HG02840 (cell line): ENCODE data around the gene LUC7L.
"Not testable (repeated sequence)": the region's sequence is repeated elsewhere in the genome, so short reads cannot be mapped to it uniquely, and the experiment has no call there.

ENCODE experiments used
- ATAC-seq: cut with Tn5 transposase; IDR thresholded peaks from one replicate; pipeline ENCODE4 v1.9.1; 2021; ENCODE audit warnings: mild to moderate bottlenecking, moderate library complexity, moderate number of reproducible peaks; ENCODE audit not compliant: unreplicated experiment, low FRiP score

LUC7L gene

DNA sequence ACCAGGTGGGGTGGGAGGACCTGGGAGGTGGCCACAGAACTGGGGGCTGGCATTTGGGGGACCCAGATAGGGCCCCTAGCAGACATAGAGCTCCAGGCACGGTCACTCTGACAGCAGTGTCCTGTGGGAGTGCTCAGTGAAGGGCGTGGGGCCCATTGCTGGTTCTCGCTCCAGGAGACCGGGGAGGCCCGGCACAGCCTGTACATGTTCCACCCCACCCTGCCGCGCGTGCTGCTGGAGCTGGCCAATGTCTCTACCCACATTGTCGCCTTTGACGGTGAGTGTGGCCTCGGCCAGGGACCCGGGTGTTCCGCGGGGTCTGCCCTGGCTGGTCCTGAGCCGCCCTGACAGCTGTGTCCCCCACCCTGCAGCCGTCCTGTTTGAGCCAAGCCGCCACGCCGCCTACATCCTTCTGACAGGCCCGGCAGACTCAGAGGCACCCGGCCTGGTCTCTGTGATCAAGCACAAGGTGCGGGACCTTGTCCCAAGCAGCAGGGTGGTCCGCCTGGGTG, 35.2 kb upstream of the LUC7L start:
- ATAC-seq = no peak

DNA sequence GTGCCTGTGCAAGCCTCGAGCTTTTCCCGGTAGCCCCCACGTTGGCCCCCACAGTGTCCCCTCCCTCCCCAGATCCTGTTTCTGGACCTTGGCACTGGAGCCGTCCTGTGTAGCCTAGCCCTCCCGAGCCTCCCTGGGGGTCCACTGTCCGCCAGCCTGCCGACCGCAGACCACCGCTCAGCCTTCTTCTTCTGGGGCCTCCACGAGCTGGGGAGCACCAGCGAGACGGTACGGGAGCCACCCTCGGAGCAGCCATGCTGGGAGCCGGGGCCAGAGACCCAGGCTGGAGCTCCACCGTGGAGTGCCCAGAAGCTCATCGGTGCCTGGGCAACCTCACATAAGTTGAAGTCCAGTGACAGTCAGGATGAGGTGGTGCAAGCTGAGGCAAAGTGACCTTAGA, 34.7 kb upstream of the LUC7L start:
- no peak for ATAC-seq

DNA sequence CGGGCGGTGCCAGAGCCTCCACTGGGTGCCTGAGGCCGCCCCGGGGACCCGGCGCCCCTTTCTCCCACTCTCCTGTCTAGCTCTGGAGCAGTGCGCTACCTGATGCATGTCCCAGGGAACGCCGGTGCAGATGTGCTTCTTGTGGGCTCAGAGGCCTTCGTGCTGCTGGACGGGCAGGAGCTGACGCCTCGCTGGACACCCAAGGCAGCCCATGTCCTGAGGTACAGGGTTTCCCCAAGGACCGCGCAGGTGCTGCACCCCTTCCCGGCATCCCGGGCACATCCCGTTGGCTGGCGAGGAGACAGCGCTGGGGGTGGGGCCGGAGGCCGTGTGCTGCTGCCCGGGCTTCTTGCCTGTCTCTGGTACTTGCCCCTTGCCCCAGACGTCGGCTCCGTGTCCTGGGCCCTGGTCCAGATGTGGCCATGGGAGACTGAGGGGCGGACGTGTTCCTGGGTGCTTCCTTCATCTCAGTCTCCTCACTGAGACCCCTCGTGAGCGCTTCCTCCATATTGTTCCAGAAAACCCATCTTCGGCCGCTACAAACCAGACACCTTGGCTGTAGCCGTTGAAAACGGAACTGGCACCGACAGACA, 34.0 kb upstream of the LUC7L start:
- ATAC-seq = no peak

DNA sequence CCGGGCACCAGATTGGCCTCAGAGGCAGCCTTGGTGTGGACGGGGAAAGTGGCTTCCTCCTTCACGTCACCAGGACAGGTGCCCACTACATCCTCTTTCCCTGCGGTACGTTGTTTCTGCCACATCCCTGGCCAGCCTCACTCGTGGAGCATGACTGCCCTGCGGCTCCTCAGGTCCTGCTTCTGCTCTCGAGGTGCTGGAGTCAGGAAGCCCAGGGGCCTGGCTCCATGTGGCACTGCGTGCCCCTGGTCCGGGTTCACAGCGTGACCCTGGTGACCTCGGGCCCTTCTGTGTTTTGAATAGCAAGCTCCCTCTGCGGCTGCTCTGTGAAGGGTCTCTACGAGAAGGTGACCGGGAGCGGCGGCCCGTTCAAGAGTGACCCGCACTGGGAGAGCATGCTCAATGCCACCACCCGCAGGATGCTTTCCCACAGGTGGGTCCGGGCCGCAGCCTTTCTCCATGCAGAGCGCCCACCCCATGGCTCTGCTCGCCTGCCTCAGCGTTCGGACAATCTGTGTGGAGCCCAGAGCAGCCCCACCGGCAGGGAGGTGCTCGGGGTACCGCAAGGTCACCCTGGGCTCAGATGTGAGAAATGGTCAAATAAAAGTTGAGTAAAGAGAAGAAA, 33.0 kb upstream of the LUC7L start:
- ATAC-seq = no peak

DNA sequence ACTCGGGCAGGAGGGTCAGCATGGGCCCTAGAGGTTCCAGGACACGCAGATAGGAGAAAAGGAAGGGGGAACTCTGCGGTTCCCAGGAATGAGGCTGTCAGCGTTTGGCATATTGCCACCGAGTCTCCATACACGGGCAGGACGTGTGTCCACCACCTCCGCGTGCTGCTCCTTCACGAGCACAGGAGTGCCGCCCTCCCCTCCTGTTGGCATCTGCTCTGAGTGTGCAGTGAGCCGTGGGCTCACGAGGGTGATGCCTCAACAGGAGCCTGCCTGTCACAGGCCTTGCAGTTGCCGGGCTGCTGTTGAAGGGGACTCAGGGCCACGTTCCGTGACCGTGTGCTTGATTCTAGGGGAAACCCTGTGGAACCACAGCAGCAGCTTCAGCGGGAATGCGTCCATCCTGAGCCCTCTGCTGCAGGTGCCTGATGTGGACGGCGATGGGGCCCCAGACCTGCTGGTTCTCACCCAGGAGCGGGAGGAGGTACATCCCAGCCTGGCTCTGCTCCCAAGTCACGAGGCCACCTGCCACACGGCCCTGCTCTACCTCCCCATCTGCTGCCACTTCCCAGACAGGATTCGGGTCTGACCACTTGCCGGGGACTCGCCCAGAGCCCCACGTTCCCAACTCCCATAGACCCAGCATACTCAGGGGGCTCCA, 31.9 kb upstream of the LUC7L start:
- no peak for ATAC-seq

DNA sequence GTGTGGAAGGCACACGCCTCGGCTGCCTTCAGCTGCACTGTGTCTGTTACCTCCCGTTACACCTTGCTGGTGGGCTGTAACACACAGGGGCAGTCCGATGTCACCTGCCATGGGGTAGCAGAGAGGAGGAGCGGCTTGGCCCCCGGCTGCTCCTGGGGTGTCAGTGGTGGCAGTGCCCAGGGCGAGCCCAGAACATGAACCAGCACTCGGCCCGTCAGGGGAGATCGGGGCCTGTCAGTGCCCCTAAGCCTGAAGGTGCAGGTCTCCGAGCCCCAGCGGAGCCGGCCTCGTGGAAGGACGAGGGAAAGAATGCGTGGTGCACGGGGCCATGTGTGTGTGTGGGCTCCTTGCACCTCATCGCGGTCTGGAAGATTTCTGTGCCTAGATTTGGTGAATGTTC, 31.1 kb upstream of the LUC7L start:
- no peak for ATAC-seq

DNA sequence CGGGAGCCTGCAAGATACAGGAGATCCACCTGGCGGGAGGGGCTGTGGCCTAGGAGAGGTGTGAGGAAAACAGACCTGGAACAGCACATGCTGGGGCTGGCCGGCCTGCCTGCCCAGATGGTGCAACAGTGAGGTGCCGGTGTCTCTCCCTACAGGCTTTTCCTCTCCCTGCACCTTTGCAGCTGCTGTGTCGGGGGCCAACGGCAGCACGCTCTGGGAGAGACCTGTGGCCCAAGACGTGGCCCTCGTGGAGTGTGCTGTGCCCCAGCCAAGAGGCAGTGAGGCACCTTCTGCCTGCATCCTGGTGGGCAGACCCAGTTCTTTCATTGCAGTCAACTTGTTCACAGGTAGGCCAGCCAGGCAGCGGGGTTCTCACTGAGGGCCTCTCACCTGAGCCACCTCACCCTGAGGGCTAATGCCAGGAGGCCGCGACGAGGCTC, 30.6 kb upstream of the LUC7L start:
- ATAC-seq = no peak

DNA sequence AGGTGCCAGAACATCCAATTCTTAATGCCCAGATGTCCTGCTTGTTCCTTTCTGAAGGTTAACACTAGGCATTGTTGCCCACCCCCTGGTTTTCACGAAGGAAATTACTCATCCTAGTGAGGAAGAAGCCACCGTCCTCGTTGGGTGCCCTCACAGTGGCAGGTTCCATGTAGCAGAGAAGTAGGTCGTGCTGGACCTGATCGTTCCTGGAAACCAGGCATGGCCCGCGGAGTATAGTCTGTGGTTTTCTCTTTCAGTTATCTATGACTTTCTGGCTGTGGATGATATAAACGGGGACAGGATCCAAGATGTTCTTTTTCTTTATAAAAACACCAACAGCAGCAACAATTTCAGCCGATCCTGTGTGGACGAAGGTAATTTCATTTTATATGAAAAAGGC, 30.0 kb upstream of the LUC7L start:
- ATAC-seq = no peak

DNA sequence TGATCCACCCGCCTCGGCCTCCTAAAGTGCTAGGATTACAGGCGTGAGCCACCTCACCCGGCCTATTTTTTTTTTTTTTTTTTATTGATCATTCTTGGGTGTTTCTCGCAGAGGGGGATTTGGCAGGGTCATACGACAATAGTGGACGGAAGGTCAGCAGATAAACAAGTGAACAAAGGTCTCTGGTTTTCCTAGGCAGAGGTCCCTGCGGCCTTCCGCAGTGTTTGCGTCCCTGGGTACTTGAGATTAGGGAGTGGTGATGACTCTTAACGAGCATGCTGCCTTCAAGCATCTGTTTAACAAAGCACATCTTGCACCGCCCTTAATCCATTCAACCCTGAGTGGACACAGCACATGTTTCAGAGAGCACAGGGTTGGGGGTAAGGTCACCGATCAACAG, 28.8 kb upstream of the LUC7L start:
- not testable (repeated sequence) for ATAC-seq

DNA sequence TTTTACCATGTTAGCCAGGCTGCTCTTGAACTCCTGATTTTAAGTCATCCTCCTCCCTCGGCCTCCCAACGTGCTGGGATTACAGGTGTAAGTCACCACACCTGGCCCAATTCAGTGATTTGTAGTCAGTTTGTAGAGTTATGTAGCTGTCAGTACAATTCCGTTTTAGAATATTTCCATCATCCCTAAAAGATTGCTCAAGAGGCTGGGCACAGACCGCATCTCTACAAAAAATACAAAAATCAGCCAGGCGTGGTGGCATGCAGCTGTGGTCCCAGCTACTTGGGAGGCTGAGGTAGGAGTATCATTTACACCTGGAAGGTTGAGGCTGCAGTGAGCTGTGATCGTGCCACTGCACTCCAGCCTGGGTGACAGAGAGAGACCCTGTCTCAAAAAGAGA, 25.9 kb upstream of the LUC7L start:
- no peak for ATAC-seq

DNA sequence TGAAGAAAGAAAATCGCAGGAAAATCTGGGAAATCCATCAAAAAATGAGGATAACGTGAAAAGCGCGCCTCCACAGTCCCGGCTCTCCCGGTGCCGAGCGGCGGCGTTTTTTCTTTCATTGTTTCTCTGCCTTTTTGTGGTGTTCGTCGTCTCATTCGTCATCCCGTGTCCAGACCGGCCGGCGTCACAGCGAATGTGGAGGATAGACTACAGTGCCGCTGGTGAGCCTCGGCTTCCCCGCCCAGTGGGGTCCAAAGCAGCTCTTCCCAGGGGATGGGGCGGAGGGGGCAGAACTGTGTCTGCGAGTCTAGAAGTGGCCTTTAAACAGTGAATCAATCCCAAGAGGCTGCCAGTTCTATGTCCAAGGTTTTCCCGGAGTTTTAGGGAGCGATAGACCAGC, 25.2 kb upstream of the LUC7L start:
- ATAC-seq = no peak

DNA sequence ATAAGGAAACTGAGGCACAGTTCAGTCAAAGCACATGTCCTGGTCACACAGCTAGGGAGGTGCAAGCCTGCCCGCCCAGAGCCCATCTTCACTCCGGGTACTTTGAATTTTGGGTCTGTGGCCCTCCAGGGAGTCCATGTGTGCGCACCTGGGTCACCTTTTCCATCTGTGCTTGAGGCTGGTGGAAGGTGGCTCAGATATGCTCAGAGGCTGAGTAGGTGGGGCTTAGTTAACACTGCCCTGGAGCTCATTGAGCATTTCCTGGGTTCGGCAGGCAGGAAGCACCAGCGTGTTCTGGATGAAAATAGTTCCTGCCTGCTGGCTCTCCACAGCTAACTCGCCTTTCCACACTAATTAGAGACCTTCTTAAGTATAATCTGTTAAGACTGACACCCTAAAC, 24.6 kb upstream of the LUC7L start:
- no peak for ATAC-seq

DNA sequence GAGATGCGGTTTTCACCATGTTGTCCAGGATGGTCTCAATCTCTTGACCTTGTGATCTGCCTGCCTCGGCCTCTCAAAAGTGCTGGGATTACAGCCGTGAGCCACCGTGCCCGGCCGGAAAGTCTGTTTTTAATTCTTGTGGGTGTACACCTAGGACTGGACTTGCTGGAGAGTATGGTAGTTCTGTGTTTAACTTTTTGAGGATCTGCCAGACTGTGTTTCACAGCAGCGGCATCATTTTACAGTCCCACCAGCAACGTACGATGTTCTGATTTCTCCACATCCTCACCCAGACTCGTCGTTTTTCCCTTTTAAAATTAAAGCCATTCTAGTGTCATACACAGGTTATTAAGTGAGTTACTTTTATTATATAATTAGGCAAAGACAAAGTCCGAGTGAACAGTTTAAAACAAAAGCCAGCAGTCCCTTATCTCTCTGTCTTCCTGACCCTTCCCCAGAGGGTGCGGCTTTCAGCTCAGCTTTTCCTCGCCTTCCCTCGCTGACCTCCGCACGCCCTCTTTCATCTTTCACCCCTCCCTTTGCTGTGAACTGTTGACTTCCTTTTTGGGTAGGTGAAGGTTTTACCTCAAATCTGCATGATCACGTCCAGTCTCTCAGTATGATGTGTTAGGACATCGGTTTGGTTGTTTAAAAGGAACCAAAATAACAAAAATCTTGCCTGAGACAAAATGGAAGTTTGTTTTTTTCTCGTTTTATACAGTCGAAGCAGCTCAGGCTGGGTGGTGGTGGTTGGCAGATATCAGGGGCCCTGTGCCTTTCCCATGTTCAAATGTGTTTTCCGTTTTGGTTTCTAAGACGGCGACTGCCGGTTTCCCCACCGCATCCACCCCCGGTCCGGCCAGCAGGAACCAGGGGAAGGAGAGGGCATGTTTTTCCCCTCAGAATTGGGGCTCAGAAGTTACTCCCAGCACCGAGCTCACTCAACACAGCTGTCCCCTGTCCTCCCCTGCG, 23.4 kb upstream of the LUC7L start:
- ATAC-seq = peak; percentile 49

DNA sequence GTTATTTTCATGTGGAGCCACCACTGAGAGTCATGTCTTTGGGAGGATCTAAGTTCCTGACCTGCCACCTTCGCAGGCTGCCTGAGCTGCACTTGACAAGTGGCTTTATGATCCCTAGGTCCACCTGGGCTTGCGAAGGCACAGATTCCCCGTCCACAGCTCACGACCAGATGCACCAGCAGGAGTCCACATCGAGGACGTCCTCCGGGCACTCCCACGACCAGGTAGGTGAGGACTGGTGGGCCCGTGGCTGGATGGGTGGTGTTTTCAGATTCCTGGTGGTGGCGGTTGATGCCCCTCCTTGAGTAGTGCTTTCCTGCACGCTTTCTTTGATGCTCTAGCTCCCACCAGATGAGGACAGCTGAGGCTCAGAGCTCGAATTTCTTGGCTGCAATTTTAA, 20.2 kb upstream of the LUC7L start:
- ATAC-seq = no peak

DNA sequence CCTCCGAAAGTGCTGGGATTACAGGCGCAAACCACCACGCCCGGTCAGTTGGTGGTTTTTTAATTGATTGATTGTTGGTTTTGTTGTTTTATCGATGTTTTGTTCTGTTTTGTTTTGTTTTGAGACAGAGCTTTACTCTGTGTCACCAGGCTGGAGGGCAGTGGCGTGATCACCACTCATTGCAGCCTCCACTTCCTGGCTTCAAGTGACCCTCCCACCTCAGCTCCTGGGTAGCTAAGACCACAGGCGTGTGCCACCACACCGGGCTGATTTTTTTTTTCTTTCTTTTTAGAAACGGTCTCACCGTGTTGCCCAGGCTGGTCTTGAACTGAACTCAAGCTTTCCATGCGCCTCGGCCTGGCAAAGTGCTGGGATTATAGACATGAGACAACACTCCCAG, 17.8 kb upstream of the LUC7L start:
- no peak for ATAC-seq

DNA sequence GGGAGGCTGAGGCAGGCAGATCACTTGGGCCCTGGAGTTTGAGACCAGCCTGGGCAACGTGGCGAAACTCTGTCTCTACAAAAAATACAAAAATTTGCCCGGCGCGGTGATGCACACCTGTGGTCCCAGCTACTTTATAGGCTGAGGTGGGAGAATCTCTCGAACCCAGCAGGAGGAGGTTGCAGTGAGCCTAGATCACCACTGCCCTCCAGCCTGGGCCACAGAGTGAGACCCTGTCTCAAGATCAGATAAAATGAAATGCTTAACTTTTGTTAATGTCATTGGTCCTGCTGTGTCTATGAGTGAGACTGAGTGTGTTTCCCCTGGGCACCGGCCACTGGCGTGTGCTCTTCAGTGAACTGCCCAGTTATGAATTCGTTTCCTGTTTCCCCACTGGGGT, 15.9 kb upstream of the LUC7L start:
- no peak for ATAC-seq

DNA sequence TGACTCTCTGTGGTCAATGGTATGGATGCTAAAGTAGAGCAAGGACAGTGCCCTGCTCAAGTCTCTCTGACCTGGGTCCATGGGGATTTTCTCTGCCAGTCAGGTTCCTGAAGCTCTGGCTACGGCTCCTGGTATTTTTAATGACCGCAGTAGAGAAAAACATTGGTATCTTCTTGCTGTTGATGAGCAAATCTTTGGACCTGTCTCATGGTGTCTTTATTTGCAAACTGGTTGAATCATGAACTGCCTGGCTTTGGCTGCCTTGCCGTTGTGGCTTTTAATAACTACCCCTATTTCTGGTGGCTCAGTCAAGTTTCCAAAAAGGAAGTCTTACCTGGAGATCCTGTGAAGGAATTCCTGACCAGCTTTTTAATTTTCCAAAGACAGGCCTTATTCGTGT, 14.1 kb upstream of the LUC7L start:
- ATAC-seq = no peak

DNA sequence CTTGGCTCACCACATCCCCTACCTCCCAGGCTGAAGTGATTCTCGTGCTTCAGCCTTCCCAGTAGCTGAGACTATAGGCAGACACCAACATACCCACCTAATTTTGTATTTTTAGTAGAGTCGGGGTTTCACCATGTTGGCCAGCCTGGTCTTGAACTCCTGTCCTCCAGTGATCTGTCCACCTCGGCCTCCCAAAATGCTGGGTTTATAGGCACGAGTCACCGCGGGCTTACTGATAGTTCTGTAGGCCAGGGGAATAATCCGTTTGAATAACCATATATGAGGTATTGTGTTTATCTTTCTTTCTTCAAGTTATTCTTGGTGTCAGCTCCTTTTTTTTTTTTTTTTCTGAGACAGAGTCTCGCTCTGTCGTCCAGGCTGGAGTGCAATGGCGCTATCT, 13.0 kb upstream of the LUC7L start:
- no peak for ATAC-seq

DNA sequence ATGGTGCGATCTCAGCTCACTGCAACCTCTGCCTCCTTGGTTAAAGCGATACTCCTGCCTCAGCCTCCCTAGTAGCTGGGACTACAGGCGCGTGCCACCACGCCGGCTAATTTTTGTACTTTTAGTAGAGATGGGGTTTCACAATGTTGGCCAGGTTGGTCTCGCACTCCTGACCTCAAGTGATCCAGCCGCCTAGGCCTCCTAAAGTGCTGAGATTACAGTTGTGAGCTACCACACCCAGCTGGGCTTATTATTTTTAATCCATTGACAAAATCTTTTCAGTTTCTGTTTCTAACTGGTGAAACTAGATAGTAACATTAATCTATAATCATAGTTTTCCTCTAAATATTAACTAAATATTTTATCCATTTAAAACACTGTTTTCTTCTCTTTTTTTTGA, 11.3 kb upstream of the LUC7L start:
- no peak for ATAC-seq

DNA sequence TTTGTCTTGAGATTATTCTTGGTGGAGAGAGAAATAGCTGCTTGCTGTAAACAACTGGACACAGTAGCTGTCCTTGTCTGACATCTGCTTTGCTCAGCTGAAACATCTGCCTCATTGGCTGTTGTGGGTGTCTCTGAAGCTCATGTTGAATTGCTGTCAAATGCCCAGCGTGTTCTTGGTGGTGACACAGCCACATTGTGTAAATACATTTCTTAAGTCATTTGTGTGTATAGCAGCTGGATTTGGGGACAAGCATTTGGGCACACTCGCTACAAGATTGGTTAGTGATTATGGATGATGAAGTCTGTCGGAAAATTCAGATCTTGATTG, 10.7 kb upstream of the LUC7L start:
- no peak for ATAC-seq
